ENCODE results near the gene ZNF148.
"Not testable (repeated sequence)": the region's sequence is repeated elsewhere in the genome, so short reads cannot be mapped to it uniquely, and the experiment has no call there.

ZNF148 gene

DNA sequence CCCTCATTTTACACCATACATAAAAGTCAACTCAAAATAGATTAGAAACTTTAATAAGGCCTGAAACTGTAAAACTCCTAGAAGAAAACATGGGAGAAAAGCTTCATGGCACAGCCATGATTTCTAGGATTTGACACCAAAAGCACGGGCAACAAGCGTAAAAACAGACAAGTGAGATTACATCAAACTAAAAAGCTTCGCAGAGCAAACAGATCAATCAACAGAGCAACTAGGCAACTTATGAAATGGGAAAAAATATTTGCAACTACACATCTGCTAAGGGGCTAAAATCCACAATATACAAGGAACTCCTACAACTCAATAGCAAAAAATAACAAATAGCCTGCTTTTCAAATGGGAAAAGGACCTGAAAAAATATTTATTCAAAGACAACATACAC is 26.1 kb downstream of the ZNF148 start:
- no peak overlapping the region for H3K27ac ChIP-seq

DNA sequence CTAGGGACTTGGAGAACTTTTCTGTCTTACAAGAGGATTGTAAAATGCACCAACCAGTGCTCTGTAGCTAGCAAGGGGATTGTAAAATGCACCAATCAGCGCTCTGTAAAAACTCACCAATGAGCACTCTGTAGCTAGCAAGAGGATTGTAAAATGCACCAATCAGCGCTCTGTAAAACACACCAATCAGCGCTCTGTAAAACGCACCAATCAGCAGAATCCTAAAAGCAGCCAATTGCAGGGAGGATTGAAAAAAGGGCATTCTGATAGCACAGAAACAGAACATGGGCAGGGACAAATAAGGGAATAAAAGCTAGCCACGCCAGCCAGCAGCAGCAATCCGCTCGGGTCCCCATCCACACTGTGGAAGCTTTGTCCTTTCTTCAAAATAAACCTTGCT is 31.8 kb downstream of the ZNF148 start:
- H3K27ac ChIP-seq = not testable (repeated sequence)

More for the DNA sequence above, 26.1 kb downstream of the ZNF148 start:
- TF ChIP-seq, protein P1, sequence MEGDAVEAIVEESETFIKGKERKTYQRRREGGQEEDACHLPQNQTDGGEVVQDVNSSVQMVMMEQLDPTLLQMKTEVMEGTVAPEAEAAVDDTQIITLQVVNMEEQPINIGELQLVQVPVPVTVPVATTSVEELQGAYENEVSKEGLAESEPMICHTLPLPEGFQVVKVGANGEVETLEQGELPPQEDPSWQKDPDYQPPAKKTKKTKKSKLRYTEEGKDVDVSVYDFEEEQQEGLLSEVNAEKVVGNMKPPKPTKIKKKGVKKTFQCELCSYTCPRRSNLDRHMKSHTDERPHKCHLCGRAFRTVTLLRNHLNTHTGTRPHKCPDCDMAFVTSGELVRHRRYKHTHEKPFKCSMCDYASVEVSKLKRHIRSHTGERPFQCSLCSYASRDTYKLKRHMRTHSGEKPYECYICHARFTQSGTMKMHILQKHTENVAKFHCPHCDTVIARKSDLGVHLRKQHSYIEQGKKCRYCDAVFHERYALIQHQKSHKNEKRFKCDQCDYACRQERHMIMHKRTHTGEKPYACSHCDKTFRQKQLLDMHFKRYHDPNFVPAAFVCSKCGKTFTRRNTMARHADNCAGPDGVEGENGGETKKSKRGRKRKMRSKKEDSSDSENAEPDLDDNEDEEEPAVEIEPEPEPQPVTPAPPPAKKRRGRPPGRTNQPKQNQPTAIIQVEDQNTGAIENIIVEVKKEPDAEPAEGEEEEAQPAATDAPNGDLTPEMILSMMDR (IDR thresholded peaks at IDR 0.05) = no peak
- TF ChIP-seq ZFX (IDR thresholded peaks at IDR 0.05; ENCODE audit: borderline replicate concordance) = no peak

DNA sequence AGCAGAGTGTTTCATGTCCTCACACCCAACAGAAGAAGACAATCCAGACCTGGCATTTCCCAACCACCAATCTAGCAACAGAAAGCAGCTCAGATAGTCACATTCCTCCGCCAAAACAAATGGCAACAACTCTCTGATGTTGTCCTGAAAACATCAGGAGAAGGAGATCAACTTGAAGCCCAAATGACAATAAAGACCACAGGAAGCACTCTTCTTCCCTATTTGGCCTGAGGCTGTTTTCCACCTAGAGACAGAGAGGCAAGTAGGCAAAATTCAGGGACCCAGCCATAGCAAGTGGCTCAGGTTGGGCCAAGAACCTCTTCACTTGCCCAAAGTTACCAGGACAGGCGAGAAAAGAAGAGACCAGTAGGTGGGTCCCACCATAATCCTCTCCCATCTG is 35.0 kb downstream of the ZNF148 start:
- TF ChIP-seq, protein P1 (IDR thresholded peaks at IDR 0.05) = no peak
- no peak for TF ChIP-seq ZFX (IDR thresholded peaks at IDR 0.05; ENCODE audit: borderline replicate concordance)
- H3K27ac ChIP-seq = no peak overlapping the region

DNA sequence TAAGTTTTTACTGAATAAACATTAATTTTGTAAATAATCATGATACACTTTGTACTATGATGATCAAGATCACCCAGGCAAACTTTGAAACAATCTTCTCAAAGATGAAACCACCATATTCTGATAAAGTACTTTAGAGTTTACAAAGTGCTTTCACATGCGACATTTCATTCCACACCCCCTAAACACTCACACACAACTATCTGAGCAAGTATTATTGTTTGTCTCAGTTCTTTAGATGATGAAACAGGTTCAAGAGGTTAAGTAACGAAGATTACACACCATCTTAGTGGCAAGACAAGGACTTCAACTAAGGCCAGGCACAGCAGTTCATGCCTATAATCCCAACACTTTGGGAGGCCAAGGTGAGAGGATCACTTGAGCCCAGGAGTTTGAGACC is 37.6 kb downstream of the ZNF148 start:
- H3K27ac ChIP-seq = no peak overlapping the region
- TF ChIP-seq ZFX (IDR thresholded peaks at IDR 0.05; ENCODE audit: borderline replicate concordance) = no peak
- TF ChIP-seq, protein P1 (IDR thresholded peaks at IDR 0.05) = no peak

DNA sequence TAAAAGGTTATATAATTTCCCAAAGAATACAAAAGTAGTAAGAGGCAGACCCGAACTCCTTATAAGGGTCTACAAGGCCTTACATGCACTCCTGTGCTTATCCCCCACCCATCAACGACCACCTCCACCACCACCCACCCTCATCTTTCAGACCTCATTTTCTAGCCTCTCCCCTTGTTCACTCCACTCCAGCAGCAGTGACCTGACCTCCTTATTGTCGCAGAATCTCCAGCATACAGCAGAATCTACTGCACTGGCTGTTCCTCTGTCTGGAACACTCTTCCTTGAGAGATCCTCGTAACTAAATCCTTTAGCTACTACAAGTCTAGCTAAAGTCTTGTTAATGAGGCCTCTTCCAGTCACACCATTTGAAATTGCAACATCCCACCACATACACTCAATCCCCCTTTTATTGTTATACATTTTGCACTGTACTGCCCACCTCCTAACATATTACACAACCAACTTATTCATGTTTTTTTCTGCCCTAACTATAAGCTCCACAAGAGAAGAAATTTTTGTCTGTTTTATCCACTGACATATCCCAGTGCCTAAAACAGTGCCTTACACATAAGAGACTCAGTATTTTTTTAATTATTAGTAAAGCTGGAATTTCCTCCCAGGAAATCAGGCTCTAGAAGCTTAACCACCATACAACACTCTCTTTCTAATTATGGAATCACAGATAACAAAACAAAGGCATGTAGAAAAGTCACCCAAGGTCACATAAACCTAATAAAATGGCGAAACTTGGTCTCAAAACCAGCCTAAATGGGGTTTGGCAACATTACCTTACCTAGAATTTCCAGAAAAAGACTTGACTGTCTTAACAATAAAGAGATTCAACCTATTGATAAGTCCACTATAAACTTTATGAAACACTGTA is 40.2 kb downstream of the ZNF148 start:
- no peak for TF ChIP-seq ZFX (IDR thresholded peaks at IDR 0.05; ENCODE audit: borderline replicate concordance)
- no peak overlapping the region for H3K27ac ChIP-seq

DNA sequence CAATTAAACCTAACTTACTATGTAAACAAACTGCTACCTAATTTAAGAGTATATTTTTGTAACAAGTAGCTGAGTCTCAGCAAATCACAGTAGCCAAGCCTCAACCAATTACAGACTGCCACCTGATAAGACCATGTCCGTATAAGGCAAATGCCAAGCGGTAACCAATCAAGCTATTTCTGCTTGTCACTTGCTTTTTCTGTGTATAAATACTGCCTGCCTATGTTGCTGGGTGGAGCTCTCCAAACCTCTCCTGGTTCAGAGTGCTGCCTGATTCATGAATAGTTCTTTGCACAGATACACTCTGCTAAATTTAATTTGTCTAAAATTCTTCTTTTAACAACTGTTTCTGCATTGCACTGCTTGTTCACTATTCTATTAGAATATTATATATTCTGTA is 42.6 kb downstream of the ZNF148 start:
- no peak for TF ChIP-seq ZFX (IDR thresholded peaks at IDR 0.05; ENCODE audit: borderline replicate concordance)
- TF ChIP-seq, protein P1 (IDR thresholded peaks at IDR 0.05) = no peak
- H3K27ac ChIP-seq = no peak overlapping the region

DNA sequence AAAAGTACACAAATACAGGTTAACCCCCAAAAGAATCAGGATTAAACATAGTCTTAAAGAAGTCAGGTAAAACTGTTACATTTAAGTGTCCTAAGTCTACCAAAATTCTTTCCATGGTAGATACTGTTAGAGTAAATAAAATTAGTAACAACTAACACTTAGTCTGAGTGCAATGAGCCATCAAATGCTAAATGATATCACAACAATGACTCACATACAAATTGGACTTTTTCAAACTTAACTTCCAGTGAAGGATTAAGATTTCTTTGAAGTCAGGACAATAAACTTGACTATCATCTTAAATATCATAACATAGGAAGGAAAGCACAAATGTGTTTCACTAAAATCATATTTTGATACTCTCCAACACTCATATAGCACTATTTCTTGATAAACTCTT is 43.9 kb downstream of the ZNF148 start:
- TF ChIP-seq, protein P1 (IDR thresholded peaks at IDR 0.05) = no peak
- no peak for TF ChIP-seq ZFX (IDR thresholded peaks at IDR 0.05; ENCODE audit: borderline replicate concordance)
- H3K27ac ChIP-seq = no peak overlapping the region

DNA sequence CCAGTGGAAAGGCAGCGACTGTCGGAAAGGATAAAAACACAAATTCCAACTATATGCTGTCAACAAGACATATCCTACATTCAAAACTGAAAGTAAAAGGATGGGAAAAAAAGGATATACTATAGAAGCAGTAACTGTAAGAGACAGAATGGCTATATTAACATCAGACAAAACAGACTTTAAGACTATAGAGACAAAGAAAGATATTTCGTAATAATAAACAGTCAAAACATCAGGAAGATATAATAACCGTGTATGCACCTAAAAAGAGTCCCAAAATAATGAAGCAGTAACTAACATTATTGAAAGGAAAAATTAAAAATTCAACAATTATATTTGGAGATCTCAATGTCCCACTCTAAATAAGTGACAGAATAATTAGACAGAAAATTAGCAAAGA is 48.2 kb downstream of the ZNF148 start:
- TF ChIP-seq, protein P1 (IDR thresholded peaks at IDR 0.05) = no peak
- no peak for TF ChIP-seq ZFX (IDR thresholded peaks at IDR 0.05; ENCODE audit: borderline replicate concordance)
- no peak overlapping the region for H3K27ac ChIP-seq

Measured in 22Rv1 (cell line).